ENCODE measurements around the gene GPS1.

The GPS1 gene

GRCh38 chr17:82103553-82104451 is 52.1 kb downstream of the GPS1 start:
- no peak overlapping the region for H2AFZ ChIP-seq (ENCODE audit: low read length)
- H3K9ac ChIP-seq (ENCODE audit: low read depth, low read length, poor library complexity, severe bottlenecking): no peak overlapping the region
- no peak overlapping the region for H3K4me2 ChIP-seq (ENCODE audit: low read depth, low read length, poor library complexity, severe bottlenecking)
- H3K79me2 ChIP-seq (ENCODE audit: insufficient read depth, low read length): peaks cover 16% of the 10 kb centered on the region
- peaks cover 22% of the 10 kb centered on the region for H3K4me1 ChIP-seq (ENCODE audit: insufficient read depth, low read length, poor library complexity, severe bottlenecking)
- H3K9me2 ChIP-seq (replicated peaks; ENCODE audit: low read depth, low read length): no peaks in the 10 kb centered on the region
- H3F3A ChIP-seq (ENCODE audit: low read depth): no peaks in the 10 kb centered on the region
- no peak overlapping the region for H3K4me3 ChIP-seq (ENCODE audit: low read length, poor library complexity, severe bottlenecking)
- no peaks in the 10 kb centered on the region for H3K27me3 ChIP-seq (ENCODE audit: insufficient read depth, low read length, poor library complexity, severe bottlenecking)
- peaks cover 10% of the 10 kb centered on the region; the same call in 1 of the 2 replicates for H3K36me3 ChIP-seq (ENCODE audit: insufficient read depth, low read length)
- TF ChIP-seq EZH2phosphoT487 (IDR thresholded peaks at IDR 0.05; ENCODE audit: borderline replicate concordance): no peak
- TF ChIP-seq, protein P1, sequence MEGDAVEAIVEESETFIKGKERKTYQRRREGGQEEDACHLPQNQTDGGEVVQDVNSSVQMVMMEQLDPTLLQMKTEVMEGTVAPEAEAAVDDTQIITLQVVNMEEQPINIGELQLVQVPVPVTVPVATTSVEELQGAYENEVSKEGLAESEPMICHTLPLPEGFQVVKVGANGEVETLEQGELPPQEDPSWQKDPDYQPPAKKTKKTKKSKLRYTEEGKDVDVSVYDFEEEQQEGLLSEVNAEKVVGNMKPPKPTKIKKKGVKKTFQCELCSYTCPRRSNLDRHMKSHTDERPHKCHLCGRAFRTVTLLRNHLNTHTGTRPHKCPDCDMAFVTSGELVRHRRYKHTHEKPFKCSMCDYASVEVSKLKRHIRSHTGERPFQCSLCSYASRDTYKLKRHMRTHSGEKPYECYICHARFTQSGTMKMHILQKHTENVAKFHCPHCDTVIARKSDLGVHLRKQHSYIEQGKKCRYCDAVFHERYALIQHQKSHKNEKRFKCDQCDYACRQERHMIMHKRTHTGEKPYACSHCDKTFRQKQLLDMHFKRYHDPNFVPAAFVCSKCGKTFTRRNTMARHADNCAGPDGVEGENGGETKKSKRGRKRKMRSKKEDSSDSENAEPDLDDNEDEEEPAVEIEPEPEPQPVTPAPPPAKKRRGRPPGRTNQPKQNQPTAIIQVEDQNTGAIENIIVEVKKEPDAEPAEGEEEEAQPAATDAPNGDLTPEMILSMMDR (conservative IDR thresholded peaks at IDR 0.05; ENCODE audit: low read length): no peak
- H3K9me3 ChIP-seq (ENCODE audit: insufficient read depth, low read depth, low read length): no peaks in the 10 kb centered on the region
- peaks cover 4% of the 10 kb centered on the region for H4K20me1 ChIP-seq (ENCODE audit: insufficient read depth, low read length, poor library complexity, severe bottlenecking)

- peaks cover 5% of the 10 kb centered on the region; the same call in 1 of the 2 replicates for H3K79me2 ChIP-seq (ENCODE audit: insufficient read depth, low read length)
- TF ChIP-seq, protein P1 (conservative IDR thresholded peaks at IDR 0.05; ENCODE audit: low read length): no peak
- TF ChIP-seq EZH2phosphoT487 (IDR thresholded peaks at IDR 0.05; ENCODE audit: borderline replicate concordance): no peak
- no peaks in the 10 kb centered on the region for H4K20me1 ChIP-seq (ENCODE audit: insufficient read depth, low read length, poor library complexity, severe bottlenecking)
- H3K9me3 ChIP-seq (ENCODE audit: insufficient read depth, low read depth, low read length): no peaks in the 10 kb centered on the region
- H2AFZ ChIP-seq (ENCODE audit: low read length): no peak overlapping the region
- no peaks in the 10 kb centered on the region for H3K27me3 ChIP-seq (ENCODE audit: insufficient read depth, low read length, poor library complexity, severe bottlenecking)
- H3K4me1 ChIP-seq (ENCODE audit: insufficient read depth, low read length, poor library complexity, severe bottlenecking): peaks cover 12% of the 10 kb centered on the region
- H3K36me3 ChIP-seq (ENCODE audit: insufficient read depth, low read length): peaks cover 10% of the 10 kb centered on the region; the same call in 1 of the 2 replicates
- H3K4me2 ChIP-seq (ENCODE audit: low read depth, low read length, poor library complexity, severe bottlenecking): no peak overlapping the region
- H3K9ac ChIP-seq (ENCODE audit: low read depth, low read length, poor library complexity, severe bottlenecking): peak overlapping the region; percentile 60
- no peak overlapping the region for H3K4me3 ChIP-seq (ENCODE audit: low read length, poor library complexity, severe bottlenecking)
- H3K9me2 ChIP-seq (replicated peaks; ENCODE audit: low read depth, low read length): no peaks in the 10 kb centered on the region
- no peaks in the 10 kb centered on the region for H3F3A ChIP-seq (ENCODE audit: low read depth)
Observed at GRCh38 chr17:82104797-82105416, 53.2 kb downstream of the GPS1 start.

DNA sequence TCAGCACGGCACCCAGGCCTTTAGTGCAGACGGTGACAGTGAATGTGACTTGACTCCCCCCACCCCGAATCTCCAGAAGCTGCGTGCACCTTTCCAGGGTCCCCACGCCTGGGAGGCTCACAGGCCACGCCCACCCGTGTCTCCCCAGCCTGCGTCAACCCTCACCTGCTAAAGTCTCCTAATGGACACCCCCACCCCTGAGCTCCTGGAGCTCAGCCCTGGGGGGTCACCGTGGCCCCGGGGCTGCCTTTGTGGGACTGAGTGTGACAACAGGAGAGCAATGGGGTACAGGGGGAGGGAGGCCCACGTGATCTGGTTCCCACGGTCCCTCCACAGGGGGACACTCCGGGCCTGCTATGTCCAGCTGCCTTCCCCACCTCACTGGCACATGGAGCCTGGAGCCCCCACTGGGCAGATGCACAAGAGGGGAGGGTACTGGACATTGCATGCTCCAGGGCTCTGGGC is 53.8 kb downstream of the GPS1 start:
- Histone ChIP-seq H3F3A (ENCODE audit: low read depth) (no peaks in the 10 kb centered on the region; the same call in 1 of the 2 replicates), H2AFZ (ENCODE audit: low read length) (no peak overlapping the region), H3K79me2 (ENCODE audit: insufficient read depth, low read length) (no peaks in the 10 kb centered on the region; the same call in 1 of the 2 replicates), H3K4me1 (ENCODE audit: insufficient read depth, low read length, poor library complexity, severe bottlenecking) (peaks cover 12% of the 10 kb centered on the region), H3K27me3 (ENCODE audit: insufficient read depth, low read length, poor library complexity, severe bottlenecking) (no peaks in the 10 kb centered on the region), H3K9me2 (replicated peaks; ENCODE audit: low read depth, low read length) (no peaks in the 10 kb centered on the region), H3K9ac (ENCODE audit: low read depth, low read length, poor library complexity, severe bottlenecking) (peak overlapping the region; percentile 60), H3K4me2 (ENCODE audit: low read depth, low read length, poor library complexity, severe bottlenecking) (peak overlapping the region; percentile 54), H4K20me1 (ENCODE audit: insufficient read depth, low read length, poor library complexity, severe bottlenecking) (no peaks in the 10 kb centered on the region), H3K4me3 (ENCODE audit: low read length, poor library complexity, severe bottlenecking) (no peak overlapping the region), H3K36me3 (ENCODE audit: insufficient read depth, low read length) (peaks cover 10% of the 10 kb centered on the region; the same call in 1 of the 2 replicates), H3K9me3 (ENCODE audit: insufficient read depth, low read depth, low read length) (no peaks in the 10 kb centered on the region)
- TF ChIP-seq, protein P1 (conservative IDR thresholded peaks at IDR 0.05; ENCODE audit: low read length): no peak
- no peak for TF ChIP-seq EZH2phosphoT487 (IDR thresholded peaks at IDR 0.05; ENCODE audit: borderline replicate concordance)
